GM12878 (cell line): ENCODE measurements around the gene GRIK1. TPM values are rescaled to one million over a fixed set of nuclear protein-coding genes. Genes with fewer than 3 reads are reported as not detected.

ENCODE experiments used
- ATAC-seq: fragments of 200-7000 bp; cut with Tn5 transposase; 3 replicates; pipeline ENCODE4 v1.9.1; 2020; ENCODE audit warnings: mild to moderate bottlenecking, moderate library complexity
- BruUV-seq: library from RNA; stranded (reverse); fragments of 400-500 nt; replicated peaks from 2 replicates; lab custom pipeline; 2021; lab: Mats Ljungman, UMichigan
- CTCF ChIA-PET: fragments of 300-600 bp; sonication (Branson Sonifier 250); formaldehyde crosslinking; extraction: SDS; loops from one replicate; lab custom pipeline; 2021; ENCODE audit warnings: inconsistent platforms; lab: Yijun Ruan, JAX
- POLR2A ChIA-PET: fragments of 350-600 bp; formaldehyde crosslinking; extraction: SDS; loops from one replicate; lab custom pipeline; 2021; ENCODE audit warnings: inconsistent platforms; lab: Charles Lee
- RAD21 ChIA-PET: fragments of 300-600 bp; sonication (Branson Sonifier 250); formaldehyde crosslinking; loops from one replicate; lab custom pipeline; 2023; ENCODE audit warnings: antibody characterized with exemption; ENCODE audit not compliant: unreplicated experiment; lab: Charles Lee
- SMC1A ChIA-PET: fragments of 300-600 bp; sonication (Branson Sonifier 250); formaldehyde crosslinking; loops from one replicate; lab custom pipeline; 2023; ENCODE audit not compliant: unreplicated experiment, uncharacterized antibody; lab: Charles Lee
- DNase-seq: peaks from one replicate; pipeline ENCODE4 v3.0.0-alpha.2; 2011; ENCODE audit warnings: low read depth, low spot score
- FAIRE-seq: peaks from 3 replicates; lab custom pipeline; 2011; peaks lifted over from hg19 to GRCh38; lab: Jason Lieb, UNC
- H2AFZ ChIP-seq: 2 replicates; pipeline ENCODE4 v1.6.0; 2011; ENCODE audit warnings: low read depth, low read length, control low read depth; ENCODE audit not compliant: control insufficient read depth
- H3K27ac ChIP-seq: 2 replicates; pipeline ENCODE4 v1.5.1; 2011; ENCODE audit warnings: control low read depth; ENCODE audit not compliant: control insufficient read depth, insufficient read depth
- H3K27me3 ChIP-seq, 2 experiments: replicated peaks in 1 of 2; 2 replicates each; pipeline versions ENCODE4 v1.6.0 to v1.6.1; 2011; ENCODE audit warnings: low read length in 1 of 2; ENCODE audit not compliant: control insufficient read depth in 2 of 2, insufficient read depth in 2 of 2
- H3K36me3 ChIP-seq, 2 experiments: 2 replicates each; pipeline ENCODE4 v1.5.1; 2011; ENCODE audit warnings: low read length in 1 of 2; ENCODE audit not compliant: control insufficient read depth in 2 of 2, insufficient read depth in 2 of 2
- H3K4me1 ChIP-seq: 2 replicates; pipeline ENCODE4 v1.6.1; 2011; ENCODE audit warnings: mild to moderate bottlenecking, low read length, moderate library complexity, mixed read lengths; ENCODE audit not compliant: control insufficient read depth, insufficient read depth
- H3K4me2 ChIP-seq: 2 replicates; pipeline ENCODE4 v1.6.0; 2011; ENCODE audit warnings: control low read depth; ENCODE audit not compliant: control insufficient read depth, insufficient read depth
- H3K4me3 ChIP-seq: fragments of 200-600 bp; sonication (generic); 2 replicates; pipeline ENCODE4 v1.5.1; 2016
- H3K79me2 ChIP-seq: 2 replicates; pipeline ENCODE4 v1.6.0; 2011; ENCODE audit warnings: low read length; ENCODE audit not compliant: control insufficient read depth, insufficient read depth
- H3K9ac ChIP-seq: 2 replicates; pipeline ENCODE4 v1.8.0; 2011; ENCODE audit warnings: low read length, control low read depth, mixed read lengths; ENCODE audit not compliant: control insufficient read depth, insufficient read depth
- H3K9me3 ChIP-seq: replicated peaks from 3 replicates; pipeline ENCODE4 v1.5.1; 2011; ENCODE audit warnings: mild to moderate bottlenecking, low read length; ENCODE audit not compliant: control insufficient read depth, insufficient read depth
- H4K20me1 ChIP-seq: 2 replicates; pipeline ENCODE4 v1.6.0; 2011; ENCODE audit not compliant: control insufficient read depth, insufficient read depth
- DPF2 ChIP-seq: fragments of 450-650 bp; IDR thresholded peaks from 2 replicates; pipeline ENCODE4 v1.6.1; 2017; ENCODE audit warnings: mild to moderate bottlenecking
- ETV6 ChIP-seq, 2 experiments: fragments of 450-650 bp in 1 of 2; IDR thresholded peaks in 1 of 2; conservative IDR thresholded peaks in 1 of 2; 2 replicates each; pipeline ENCODE4 v1.6.1; 2014; ENCODE audit warnings: antibody characterized with exemption in 1 of 2, borderline replicate concordance in 1 of 2, low read depth in 1 of 2, mild to moderate bottlenecking in 1 of 2, moderate library complexity in 1 of 2
- GATAD2B ChIP-seq: fragments of 450-650 bp; conservative IDR thresholded peaks from 2 replicates; pipeline ENCODE4 v1.6.1; 2017; ENCODE audit warnings: low read depth, mild to moderate bottlenecking, moderate library complexity
- MEF2A ChIP-seq: IDR thresholded peaks from 2 replicates; pipeline ENCODE4 v1.6.1; 2011; ENCODE audit warnings: low read depth, mild to moderate bottlenecking, low read length, moderate library complexity; ENCODE audit not compliant: insufficient read depth
- MEF2B ChIP-seq: fragments of 450-650 bp; IDR thresholded peaks from 2 replicates; pipeline ENCODE4 v1.6.1; 2018; ENCODE audit warnings: mild to moderate bottlenecking, moderate library complexity; ENCODE audit not compliant: partially characterized antibody, poor library complexity, severe bottlenecking
- MXI1 ChIP-seq: fragments of 150-350 bp; IDR thresholded peaks from 2 replicates; pipeline ENCODE4 v1.6.1; 2011; ENCODE audit warnings: low read depth, mild to moderate bottlenecking, inconsistent platforms, low read length, improper control_type of control experiment
- NBN ChIP-seq: fragments of 450-650 bp; IDR thresholded peaks from 2 replicates; pipeline ENCODE4 v1.6.1; 2016
- NRF1 ChIP-seq: conservative IDR thresholded peaks from 2 replicates; pipeline ENCODE4 v1.6.1; 2011; ENCODE audit warnings: mild to moderate bottlenecking, low read depth, low read length, improper control_type of control experiment
- RUNX3 ChIP-seq: IDR thresholded peaks from 2 replicates; pipeline ENCODE4 v1.6.1; 2012; ENCODE audit warnings: low read length, inconsistent platforms
- SMC3 ChIP-seq: IDR thresholded peaks from 2 replicates; pipeline ENCODE4 v1.6.1; 2011; ENCODE audit warnings: low read length, improper control_type of control experiment, borderline replicate concordance
- TAF1 ChIP-seq: IDR thresholded peaks from 2 replicates; pipeline ENCODE4 v1.6.1; 2011; ENCODE audit warnings: mild to moderate bottlenecking, low read depth, low read length, borderline replicate concordance
- TARDBP ChIP-seq: IDR thresholded peaks from 2 replicates; pipeline ENCODE4 v1.6.1; 2016; ENCODE audit warnings: borderline replicate concordance
- TCF12 ChIP-seq: IDR thresholded peaks from 2 replicates; pipeline ENCODE4 v1.6.1; 2011; ENCODE audit warnings: low read depth, mild to moderate bottlenecking, low read length
- TCF3 ChIP-seq: IDR thresholded peaks from 2 replicates; pipeline ENCODE4 v1.6.1; 2012; ENCODE audit warnings: low read depth, mild to moderate bottlenecking, low read length, borderline replicate concordance; ENCODE audit not compliant: insufficient read depth
- ZNF207 ChIP-seq: fragments of 450-650 bp; IDR thresholded peaks from 2 replicates; pipeline ENCODE4 v1.6.1; 2014; ENCODE audit warnings: antibody characterized with exemption, mild to moderate bottlenecking, borderline replicate concordance
- ZNF217 ChIP-seq: fragments of 450-650 bp; IDR thresholded peaks from 2 replicates; pipeline ENCODE4 v1.6.1; 2017; ENCODE audit warnings: antibody characterized with exemption, mild to moderate bottlenecking
- ZNF592 ChIP-seq: fragments of 450-650 bp; IDR thresholded peaks from 2 replicates; pipeline ENCODE4 v1.6.1; 2017; ENCODE audit warnings: mild to moderate bottlenecking, moderate library complexity
- WGBS: methylation state at CpG from one replicate; pipeline ENCODE4 v1.1.6; 2016; ENCODE audit warnings: low lambda C conversion rate; ENCODE audit not compliant: insufficient replicate concordance, insufficient coverage; ENCODE audit errors: missing lambda C conversion rate; 5-methylcytosine and 5-hydroxymethylcytosine counted together
- in situ Hi-C: fragments of 300-500 bp; cut with MboI; formaldehyde crosslinking; loops from 9 replicates; pipeline ENCODE4 v1.14.3; 2018; ENCODE audit warnings: mixed read lengths
- intact Hi-C: fragments of 100-400 bp; cut with micrococcal nuclease; formaldehyde crosslinking; loops from one replicate; pipeline ENCODE4 v1.14.2; 2022; ENCODE audit not compliant: unreplicated experiment
- polyA plus RNA-seq, 11 experiments: library from polyadenylated mRNA; depleted of rRNA in 4 of 11; unstranded in 6 of 11; stranded (reverse) in 5 of 11; fragments of >200 nt; fragmentation: Nextera tagmentation in 4 of 11; fragmentation: Illumina TruSeq in 1 of 11; extraction: Ambion mirVana in 4 of 11; extraction: Trizol in 1 of 11; gene quantifications; 1 replicate in 1 of 11; 2 replicates in 10 of 11; pipeline versions ENCODE4 v1.2.1 to v1.2.3, GENCODE V29; 2011 to 2016; ENCODE audit warnings: inconsistent platforms in 2 of 11, missing spikeins in 2 of 11, low read depth in 1 of 11
- total RNA-seq, 4 experiments: library from RNA; depleted of rRNA in 3 of 4; stranded (reverse); fragments of >200 nt in 3 of 4; fragmentation: Illumina TruSeq in 1 of 4; extraction: Trizol in 1 of 4; gene quantifications; 2 replicates each; pipeline versions ENCODE4 v1.2.1 to v1.2.3, GENCODE V29; 2013 to 2021

GRIK1 gene
- total and polyA plus RNA-seq, 10 of the 15 experiments (the other 5 are each of a cell fraction or from before 2014, with no cell fraction given): 0.05 to 0.13 (median 0.09) TPM; not detected in 7

GRCh38 chr21:29896884-29897283, 42.9 kb downstream of the GRIK1 start:
- no peak overlapping the region for H2AFZ ChIP-seq
- intact Hi-C loops: no loop called here
- POLR2A ChIA-PET: no interaction called here
- no peak overlapping the region for H3K4me3 ChIP-seq
- H3K4me2 ChIP-seq: no peak overlapping the region
- no TSS peak for BruUV-seq
- no peaks in the 10 kb centered on the region for H3K79me2 ChIP-seq
- in situ Hi-C loops: no loop called here
- no peaks in the 10 kb centered on the region for H3K27me3 ChIP-seq
- RAD21 ChIA-PET: no interaction called here
- no peaks in the 10 kb centered on the region for H4K20me1 ChIP-seq
- FAIRE-seq (no peak), DNase-seq (no peak), ATAC-seq (no peak)
- no peaks in the 10 kb centered on the region for H3K36me3 ChIP-seq
- TF ChIP-seq ZNF207: no peak
- no peak for TF ChIP-seq TCF3
- TF ChIP-seq TCF12: no peak
- TF ChIP-seq MXI1: no peak
- no peak for TF ChIP-seq RUNX3
- no peak for TF ChIP-seq ZNF217
- TF ChIP-seq ETV6 (conservative IDR thresholded peaks at IDR 0.05 in 1 of 2, IDR thresholded peaks at IDR 0.05 in 1 of 2; ENCODE audit: borderline replicate concordance in 1 of 2, low read depth in 1 of 2): no peak
- no peak for TF ChIP-seq GATAD2B
- TF ChIP-seq ZNF592: no peak
- no peak for TF ChIP-seq NBN
- no peak for TF ChIP-seq TARDBP
- TF ChIP-seq MEF2B: no peak
- TF ChIP-seq SMC3: no peak
- TF ChIP-seq TAF1: no peak
- no peak for TF ChIP-seq MEF2A
- no peak for TF ChIP-seq DPF2
- no peak for TF ChIP-seq NRF1
- no peaks in the 10 kb centered on the region for H3K4me1 ChIP-seq
- SMC1A ChIA-PET: interaction anchor here (1.5 kb wide), 1 partner anchor 10 kb away, joined by 3 read pairs; no protein-coding TSS in a partner anchor
- no peak overlapping the region for H3K9ac ChIP-seq
- H3K27ac ChIP-seq: no peak overlapping the region
- CTCF ChIA-PET: interaction anchor here (1.7 kb wide), 1 partner anchor 13 kb away, joined by 3 read pairs; no protein-coding TSS in a partner anchor
- no peaks in the 10 kb centered on the region for H3K9me3 ChIP-seq
- WGBS: 20% methylated on average over 3 of the region's 3 CpGs
